NCI-H1092 (cell line): ENCODE data around the gene EREG.
"Not testable (repeated sequence)": the region's sequence is repeated elsewhere in the genome, so short reads cannot be mapped to it uniquely, and the experiment has no call there.

Experiments
- DNase-seq: peaks from one replicate; lab custom pipeline; 2025; lab: John Stamatoyannopoulos, UW

The EREG gene

DNA sequence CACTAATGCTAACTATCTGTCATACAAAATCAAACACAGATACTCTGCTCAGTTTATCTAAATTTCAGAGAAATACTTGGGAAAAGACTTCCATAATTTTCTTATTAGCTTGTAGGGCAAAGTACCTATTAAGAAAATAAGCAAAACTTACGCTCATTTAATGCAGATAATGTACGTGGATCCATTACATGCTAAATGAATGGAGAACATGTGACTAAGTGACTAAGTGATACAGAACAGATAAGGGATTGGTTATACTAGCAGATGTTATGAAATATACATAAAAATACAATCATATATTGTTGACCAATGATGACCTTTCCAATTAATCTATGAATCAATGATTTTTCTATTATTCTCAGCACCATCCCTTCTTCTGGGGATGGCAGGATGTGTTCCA lies 25.7 kb downstream of the EREG start:
- DNase-seq: no peak

DNA sequence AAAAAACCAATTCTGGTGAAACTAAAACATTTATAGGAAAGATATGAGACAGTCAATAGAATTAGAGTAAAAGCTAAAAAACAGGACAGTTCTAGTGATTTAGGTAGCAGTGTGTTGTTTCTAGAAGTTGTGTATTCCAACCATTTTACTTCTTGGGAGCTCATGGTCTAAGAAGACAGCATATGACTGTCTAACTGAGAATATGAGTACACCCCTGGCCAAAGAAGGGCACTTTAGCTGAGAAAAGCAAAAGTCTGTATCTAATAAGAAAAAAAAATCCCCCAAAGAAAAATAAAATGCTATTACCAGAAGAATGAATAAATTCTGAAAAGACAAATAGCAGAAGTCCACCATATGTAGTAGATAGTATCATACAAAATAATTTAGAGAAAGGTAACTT lies 26.4 kb downstream of the EREG start:
- no peak for DNase-seq

DNA sequence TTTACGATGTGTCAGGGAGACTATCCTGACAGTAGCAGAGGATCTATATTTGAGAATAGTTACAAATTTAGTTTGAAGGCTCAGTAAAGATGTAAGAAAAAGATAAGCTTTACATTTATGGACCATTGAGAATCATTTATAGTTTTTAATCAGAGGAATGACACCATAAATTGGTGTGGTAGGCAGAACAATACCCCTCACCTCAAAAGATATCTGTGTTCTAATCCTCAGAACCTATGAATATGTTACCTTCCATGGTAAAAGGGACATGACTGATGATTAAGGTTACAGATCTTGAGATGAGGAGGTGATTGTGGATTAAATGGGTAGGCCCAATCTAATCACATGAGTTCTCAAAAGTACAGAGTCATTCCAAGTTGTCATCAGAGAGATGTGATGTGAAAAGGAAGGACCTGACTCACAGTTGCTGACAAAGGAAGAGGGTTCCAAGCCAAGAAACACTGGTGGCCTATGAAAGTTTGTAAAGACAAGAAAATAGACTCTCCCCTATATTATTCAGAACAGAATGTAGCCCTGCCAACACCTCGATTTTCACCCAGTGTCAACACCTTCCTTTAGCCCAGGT lies 27.0 kb downstream of the EREG start:
- DNase-seq: no peak

DNA sequence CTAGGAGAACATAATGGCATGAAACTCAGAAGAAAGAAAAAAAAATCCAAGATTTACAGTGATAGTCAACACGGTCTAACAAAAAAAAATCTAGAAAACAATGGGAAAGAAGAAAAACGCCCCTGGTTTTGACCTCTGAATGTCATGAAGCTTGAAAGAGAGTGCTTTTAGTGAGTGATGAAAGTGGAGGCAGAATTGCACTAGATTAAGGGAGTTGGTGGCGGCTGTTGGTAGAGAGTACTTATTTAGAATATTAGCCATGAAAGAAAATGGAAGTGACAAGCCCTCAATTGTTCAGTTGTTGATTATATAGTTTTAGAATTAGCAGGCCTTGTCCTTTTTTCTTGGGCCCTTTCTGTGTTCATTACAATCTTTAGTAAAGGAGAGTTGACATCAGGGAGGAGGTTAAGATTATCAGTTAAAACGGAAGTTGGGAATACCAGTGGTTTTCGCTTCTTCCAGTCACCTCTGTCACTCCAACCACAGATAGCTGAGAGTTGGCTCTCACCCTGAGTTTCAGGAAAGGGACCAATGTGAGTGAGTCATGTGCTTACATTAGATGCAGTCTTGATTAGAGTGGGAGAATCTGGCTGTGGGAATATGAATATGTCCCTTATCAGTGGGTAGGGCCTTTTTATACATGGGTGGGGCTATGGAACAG lies 29.7 kb downstream of the EREG start:
- DNase-seq: no peak

- DNase-seq: no peak
Measured at GRCh38 chr4:74395633-74396032, 30.7 kb downstream of the EREG start.

DNA sequence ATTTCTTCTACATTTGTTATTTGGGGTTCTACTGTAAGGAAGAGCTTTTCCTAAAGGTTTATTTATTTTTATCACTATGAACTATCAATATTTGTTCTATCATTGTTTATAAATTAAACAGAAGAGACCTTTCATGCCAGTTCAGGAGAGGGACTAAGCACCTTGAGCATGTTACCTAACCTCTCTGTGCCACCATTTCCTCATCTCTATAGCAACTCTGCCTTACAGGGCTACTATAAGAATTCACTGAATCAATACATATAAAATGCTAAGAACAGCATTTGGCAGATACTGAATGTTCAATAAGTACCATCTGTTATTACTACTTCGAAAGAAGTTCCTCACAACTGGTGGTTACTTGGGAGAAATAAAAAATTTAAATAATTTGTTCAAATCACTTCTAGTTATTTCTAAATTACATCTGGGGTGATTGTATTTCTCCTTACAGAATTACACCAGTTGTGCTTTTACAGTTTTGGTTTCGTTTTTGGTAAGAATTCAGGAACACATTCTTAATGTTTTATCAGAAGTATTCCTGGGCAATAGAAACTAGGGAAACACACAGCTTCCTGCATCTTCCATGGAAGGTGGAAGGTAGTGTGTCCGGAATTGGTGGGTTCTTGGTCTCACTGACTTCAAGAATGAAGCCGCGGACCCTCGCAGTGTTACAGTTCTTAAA lies 32.9 kb downstream of the EREG start:
- DNase-seq: no peak

GRCh38 chr4:74398894-74399589 lies 34.1 kb downstream of the EREG start:
- DNase-seq: not testable (repeated sequence)

DNA sequence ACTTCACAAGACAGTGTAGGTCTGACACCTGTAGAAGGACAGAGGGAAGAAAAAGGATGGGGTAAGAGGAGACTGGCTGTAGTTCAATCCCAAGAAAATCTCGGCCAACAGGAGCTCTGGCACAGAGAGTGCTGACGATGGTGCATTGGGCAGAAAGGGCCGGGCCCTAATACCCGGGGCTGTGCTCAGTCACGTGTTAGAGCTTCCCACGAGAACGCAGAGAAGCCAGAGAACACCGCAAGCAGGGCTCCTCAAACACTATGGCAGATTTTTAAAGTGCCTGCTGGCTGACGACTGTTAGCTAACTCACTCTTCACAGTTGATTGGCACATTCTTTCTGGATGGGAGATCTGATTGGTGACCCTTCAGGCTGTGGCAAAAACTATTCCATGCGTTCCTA lies 35.5 kb downstream of the EREG start:
- DNase-seq: no peak

- no peak for DNase-seq
Measured at GRCh38 chr4:74402692-74403456, 37.9 kb downstream of the EREG start.

GRCh38 chr4:74407891-74408290 lies 42.9 kb downstream of the EREG start:
- no peak for DNase-seq

DNA sequence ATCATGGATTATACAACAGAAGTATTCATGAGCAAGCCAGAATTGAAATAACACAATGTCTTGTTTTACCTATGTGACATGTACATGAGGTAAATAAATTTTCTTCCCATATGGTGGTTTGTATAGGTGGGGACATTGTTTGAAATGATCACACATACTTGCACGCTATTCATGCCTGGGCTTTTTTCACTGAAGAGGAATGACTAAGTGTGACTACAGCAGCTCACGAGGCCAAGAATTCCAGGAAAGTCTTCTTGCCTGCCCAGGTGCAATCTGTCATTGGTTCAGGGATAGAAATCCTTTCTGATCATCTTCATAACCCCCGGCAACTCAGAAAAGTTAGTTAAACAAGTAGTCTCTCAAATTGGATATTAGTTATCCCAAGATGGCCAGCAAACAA lies 43.7 kb downstream of the EREG start:
- no peak for DNase-seq

DNA sequence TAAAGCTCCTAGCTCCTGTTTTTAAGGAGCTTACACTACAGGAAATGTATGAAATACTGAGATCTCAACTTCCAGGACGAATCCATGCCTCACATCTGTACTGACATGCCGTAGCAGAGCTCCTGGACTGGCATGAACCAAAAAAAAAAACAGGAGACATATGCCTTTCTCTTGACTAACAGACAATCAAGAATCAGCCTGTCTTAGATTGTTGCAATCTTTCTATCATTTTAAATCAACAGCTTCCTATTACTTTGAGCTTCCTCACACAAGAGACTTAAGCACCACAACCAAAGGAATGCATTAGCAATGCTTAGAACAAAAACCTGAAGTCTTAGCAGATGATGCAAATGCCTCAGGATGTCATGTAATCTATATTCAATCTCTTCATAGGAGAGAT lies 45.3 kb downstream of the EREG start:
- no peak for DNase-seq

DNA sequence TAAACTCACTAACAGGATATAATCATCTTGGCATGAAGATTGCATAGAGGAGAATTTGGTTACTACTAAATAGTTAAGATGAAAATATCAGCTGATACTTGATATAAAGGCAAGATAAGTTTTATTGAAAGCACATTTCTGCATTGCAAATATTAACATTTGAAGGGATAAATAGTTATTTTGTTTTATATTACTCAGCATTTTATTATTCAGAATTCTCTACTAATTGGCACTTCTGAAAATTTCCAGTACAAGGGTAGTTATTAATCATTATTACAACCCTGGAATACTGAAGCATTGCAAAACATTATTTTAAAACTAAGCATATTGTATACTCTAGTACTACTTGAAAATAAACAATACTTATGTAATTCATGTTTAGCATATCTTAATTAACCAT lies 47.3 kb downstream of the EREG start:
- no peak for DNase-seq

DNA sequence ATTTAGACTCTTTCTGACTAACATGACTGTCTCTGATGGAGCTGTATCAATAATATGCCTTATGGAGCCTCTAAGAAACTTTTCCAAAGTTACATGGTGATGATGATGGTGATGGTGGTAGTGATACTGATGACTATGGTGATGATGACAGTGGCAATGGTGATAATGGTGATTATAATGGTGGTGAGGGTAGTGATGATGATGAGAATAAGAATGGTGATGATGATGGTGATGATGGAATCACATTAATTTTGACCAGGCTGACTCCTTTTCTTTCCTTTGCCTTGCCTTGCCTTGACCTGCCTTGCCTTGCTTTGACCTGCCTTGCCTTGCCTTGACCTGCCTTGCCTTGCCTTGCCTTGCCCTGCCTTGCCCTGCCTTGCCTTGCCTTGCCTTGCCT lies 48.3 kb downstream of the EREG start:
- DNase-seq: no peak

DNA sequence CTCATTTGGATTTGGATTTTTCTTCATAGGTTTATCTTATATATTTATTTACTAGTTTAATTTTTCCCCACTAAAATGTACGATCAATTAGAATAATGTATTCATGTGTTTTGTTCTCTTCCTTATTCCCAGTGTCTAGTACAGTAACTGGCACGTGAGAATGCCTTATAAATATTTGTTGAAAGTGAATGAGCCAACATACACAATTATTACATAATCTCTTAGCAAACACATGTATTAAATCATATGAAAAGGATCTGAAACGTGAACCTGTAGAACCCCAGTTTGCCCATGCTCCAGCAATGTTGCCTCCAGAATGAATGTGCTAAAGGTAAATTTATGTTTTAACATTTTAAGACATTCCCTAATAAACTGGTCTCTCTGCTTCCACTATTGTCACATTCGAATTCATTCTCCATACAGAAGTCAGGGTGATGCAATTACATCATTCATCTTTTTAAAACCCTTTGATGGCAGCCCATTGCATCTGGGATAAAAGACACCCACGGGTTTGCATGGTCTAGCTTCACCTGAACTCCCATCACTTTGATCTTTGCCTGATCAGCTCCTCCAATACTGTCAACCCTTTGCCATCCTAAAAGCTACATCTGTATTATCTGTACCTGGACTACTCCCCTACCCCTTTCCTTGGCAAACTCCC lies 49.3 kb downstream of the EREG start:
- no peak for DNase-seq

GRCh38 chr4:74415602-74416300 lies 50.8 kb downstream of the EREG start:
- DNase-seq: no peak

GRCh38 chr4:74418063-74418670 lies 53.2 kb downstream of the EREG start:
- DNase-seq: no peak

- DNase-seq: no peak
Measured at GRCh38 chr4:74420863-74421262, 55.9 kb downstream of the EREG start.

GRCh38 chr4:74423104-74423503 lies 58.2 kb downstream of the EREG start:
- DNase-seq: no peak

DNA sequence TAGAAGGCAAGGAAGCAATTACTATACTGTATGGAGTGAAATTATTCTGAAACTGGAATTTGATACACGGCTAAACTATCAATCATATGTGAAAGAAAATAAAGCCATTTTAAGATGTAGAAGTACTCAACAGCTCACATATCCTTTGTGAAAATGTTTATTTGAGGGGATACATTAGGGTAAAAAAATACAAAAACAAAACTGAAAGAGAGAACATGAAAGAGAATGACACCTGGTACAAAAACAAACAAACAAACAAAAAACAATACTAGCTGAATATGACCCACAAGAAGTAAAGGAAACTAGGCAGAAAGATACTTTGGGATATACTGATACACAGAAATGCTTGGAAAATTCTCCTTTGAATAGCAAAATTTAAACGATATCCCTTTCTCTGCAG lies 59.2 kb downstream of the EREG start:
- no peak for DNase-seq

DNA sequence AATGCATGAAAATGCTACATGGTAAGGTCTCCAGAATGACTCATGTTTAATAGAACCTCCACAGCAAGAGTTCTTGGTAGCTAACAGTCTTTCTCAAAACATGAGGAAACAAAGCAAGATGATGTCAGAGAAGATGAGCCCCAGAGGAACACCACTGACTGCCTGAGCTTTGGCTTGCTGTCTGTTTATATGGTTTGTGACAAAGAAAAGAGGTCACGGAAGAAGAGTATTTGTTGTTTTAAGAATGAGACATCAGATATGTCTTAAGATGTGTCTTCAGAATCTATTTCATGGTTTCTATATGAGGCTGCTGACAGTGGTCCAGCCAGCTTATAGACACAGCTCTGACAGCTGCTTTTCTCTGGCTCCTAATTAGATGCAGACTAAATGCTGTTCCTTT lies 61.2 kb downstream of the EREG start:
- DNase-seq: no peak
